ENCODE measurements around the gene SLC44A3.

DNA sequence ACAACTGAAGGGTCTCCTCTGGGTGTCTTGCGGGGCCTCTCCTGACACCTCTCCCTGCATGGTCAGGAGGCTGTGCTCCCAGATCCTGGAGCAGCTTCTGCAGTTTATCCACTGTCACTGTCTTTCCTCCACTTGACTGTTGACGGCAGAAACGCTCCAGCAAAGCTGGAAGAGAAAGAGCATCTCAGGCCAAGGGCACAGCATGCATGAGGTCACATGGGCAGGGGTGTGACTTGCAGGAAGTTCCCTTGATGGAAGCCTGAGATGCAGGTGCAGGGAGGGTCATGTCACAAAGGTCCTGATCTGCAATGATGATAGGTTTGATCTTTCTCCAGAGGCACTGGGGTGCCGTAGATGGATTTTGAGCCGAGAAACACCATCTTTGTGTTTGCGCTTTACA is 23.3 kb downstream of the SLC44A3 start:
- TF ChIP-seq CTCF (IDR thresholded peaks at IDR 0.05 in 4 of 5, conservative IDR thresholded peaks at IDR 0.05 in 1 of 5) (no peak), POLR2A (IDR thresholded peaks at IDR 0.05) (no peak)
